Loucy (cell line): ENCODE measurements around the gene MRM1.

Experiments used
- H2AFZ ChIP-seq: fragments of 200-600 bp; sonication (generic); 2 replicates; pipeline ENCODE4 v1.6.0; 2016; ENCODE audit warnings: antibody characterized with exemption, mild to moderate bottlenecking, low read length, moderate library complexity
- H3F3A ChIP-seq: fragments of 200-600 bp; 2 replicates; pipeline ENCODE4 v1.6.0; 2016; ENCODE audit warnings: antibody characterized with exemption, low read depth, mild to moderate bottlenecking
- H3K27me3 ChIP-seq: fragments of 200-600 bp; sonication (generic); 2 replicates; pipeline ENCODE4 v1.6.1; 2014; ENCODE audit warnings: low read length, mild to moderate bottlenecking; ENCODE audit not compliant: insufficient read depth, poor library complexity, severe bottlenecking
- H3K36me3 ChIP-seq: fragments of 200-600 bp; sonication (generic); 2 replicates; pipeline ENCODE4 v1.6.1; 2016; ENCODE audit warnings: low read length; ENCODE audit not compliant: insufficient read depth
- H3K4me1 ChIP-seq: fragments of 200-600 bp; sonication (generic); 2 replicates; pipeline ENCODE4 v1.5.1; 2014; ENCODE audit warnings: low read length, mild to moderate bottlenecking; ENCODE audit not compliant: insufficient read depth, poor library complexity, severe bottlenecking
- H3K4me2 ChIP-seq: fragments of 200-600 bp; sonication (generic); 2 replicates; pipeline ENCODE4 v1.6.0; 2014; ENCODE audit warnings: antibody characterized with exemption, low read length, low read depth, mild to moderate bottlenecking; ENCODE audit not compliant: poor library complexity, severe bottlenecking
- H3K4me3 ChIP-seq: fragments of 200-600 bp; sonication (generic); 2 replicates; pipeline ENCODE4 v1.5.1; 2014; ENCODE audit warnings: low read length, mild to moderate bottlenecking, mixed read lengths; ENCODE audit not compliant: poor library complexity, severe bottlenecking
- H3K79me2 ChIP-seq: fragments of 200-600 bp; sonication (generic); 2 replicates; pipeline ENCODE4 v1.6.1; 2014; ENCODE audit warnings: low read length; ENCODE audit not compliant: insufficient read depth
- H3K9ac ChIP-seq: fragments of 200-600 bp; sonication (generic); 2 replicates; pipeline ENCODE4 v1.6.0; 2014; ENCODE audit warnings: mild to moderate bottlenecking, low read depth, low read length, moderate library complexity; ENCODE audit not compliant: poor library complexity, severe bottlenecking
- H3K9me2 ChIP-seq: fragments of 200-600 bp; sonication (generic); replicated peaks from 2 replicates; pipeline ENCODE4 v1.6.1; 2016; ENCODE audit warnings: low read depth, low read length, mixed read lengths
- H3K9me3 ChIP-seq: fragments of 200-600 bp; sonication (generic); 2 replicates; pipeline ENCODE4 v1.6.1; 2014; ENCODE audit warnings: mild to moderate bottlenecking, antibody characterized with exemption, low read length, low read depth; ENCODE audit not compliant: insufficient read depth
- H4K20me1 ChIP-seq: fragments of 200-600 bp; sonication (generic); 2 replicates; pipeline ENCODE4 v1.6.0; 2014; ENCODE audit warnings: antibody characterized with exemption, low read length, mild to moderate bottlenecking; ENCODE audit not compliant: insufficient read depth, poor library complexity, severe bottlenecking
- EZH2phosphoT487 ChIP-seq: fragments of 200-600 bp; IDR thresholded peaks from 2 replicates; pipeline ENCODE4 v1.6.1; 2018; ENCODE audit warnings: antibody characterized with exemption, mild to moderate bottlenecking, moderate library complexity, borderline replicate concordance
- TF ChIP-seq, protein P1 (sequence below): fragments of 200-600 bp; sonication (generic); conservative IDR thresholded peaks from 2 replicates; pipeline ENCODE4 v1.5.1; 2014; ENCODE audit warnings: mild to moderate bottlenecking, antibody characterized with exemption, low read length

The MRM1 gene

DNA sequence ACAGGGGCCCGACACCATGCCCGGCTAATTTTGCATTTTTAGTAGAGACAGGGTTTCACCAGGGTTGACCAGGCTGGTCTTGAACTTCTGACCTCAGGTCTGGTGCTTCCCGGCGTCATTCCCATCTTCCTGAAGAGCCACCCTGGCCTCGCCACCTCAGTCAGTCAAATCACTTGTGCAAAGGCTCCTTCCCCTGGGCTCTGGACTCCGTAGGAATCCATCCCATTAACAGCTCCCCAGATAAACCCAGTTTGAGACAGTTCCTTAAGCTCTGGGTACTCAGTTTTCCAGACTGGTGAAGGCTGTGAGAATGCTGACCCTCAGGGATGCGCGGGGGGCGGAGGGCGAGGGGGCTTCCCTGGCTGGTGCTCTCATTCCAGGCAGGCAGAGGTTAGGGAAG, 39.5 kb downstream of the MRM1 start:
- Histone ChIP-seq H3K27me3 (no peaks in the 10 kb centered on the region), H3K4me3 (no peak overlapping the region)

DNA sequence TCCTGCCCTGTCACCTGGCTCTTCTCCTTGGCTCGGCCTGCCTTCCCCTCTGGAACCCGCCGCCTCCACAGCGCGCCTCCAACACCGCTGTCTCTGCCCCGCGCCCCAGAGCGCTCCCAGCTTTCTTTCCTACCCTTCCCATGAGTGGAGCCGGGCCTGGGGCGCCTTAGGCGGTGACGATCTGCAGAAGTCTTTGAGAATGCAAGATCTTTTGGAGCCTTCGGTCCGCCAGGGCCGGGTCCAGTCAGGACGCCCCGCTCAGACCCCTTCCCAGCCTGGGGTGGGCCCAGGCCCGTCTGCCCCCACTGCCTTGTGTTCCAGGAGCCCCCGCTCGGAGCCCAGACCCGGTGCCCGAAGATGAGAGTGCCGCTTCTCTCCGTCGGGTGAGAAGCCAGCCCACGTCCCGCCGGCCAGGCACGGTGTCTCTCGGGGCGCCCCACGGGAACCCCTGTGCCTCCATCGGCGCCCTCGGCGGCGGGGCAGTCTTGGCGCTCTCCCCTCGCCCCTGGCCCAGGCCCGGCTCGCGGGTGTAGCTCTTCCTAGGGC, 40.0 kb downstream of the MRM1 start:
- no peak overlapping the region for H3K9ac ChIP-seq
- no peaks in the 10 kb centered on the region for H4K20me1 ChIP-seq
- H3K27me3 ChIP-seq, result no peaks in the 10 kb centered on the region
- H2AFZ ChIP-seq, result no peak overlapping the region
- no peaks in the 10 kb centered on the region for H3K9me2 ChIP-seq
- H3K9me3 ChIP-seq, result no peaks in the 10 kb centered on the region
- H3K79me2 ChIP-seq, result no peaks in the 10 kb centered on the region
- no peaks in the 10 kb centered on the region for H3F3A ChIP-seq
- H3K4me2 ChIP-seq, result no peak overlapping the region
- TF ChIP-seq, protein P1, sequence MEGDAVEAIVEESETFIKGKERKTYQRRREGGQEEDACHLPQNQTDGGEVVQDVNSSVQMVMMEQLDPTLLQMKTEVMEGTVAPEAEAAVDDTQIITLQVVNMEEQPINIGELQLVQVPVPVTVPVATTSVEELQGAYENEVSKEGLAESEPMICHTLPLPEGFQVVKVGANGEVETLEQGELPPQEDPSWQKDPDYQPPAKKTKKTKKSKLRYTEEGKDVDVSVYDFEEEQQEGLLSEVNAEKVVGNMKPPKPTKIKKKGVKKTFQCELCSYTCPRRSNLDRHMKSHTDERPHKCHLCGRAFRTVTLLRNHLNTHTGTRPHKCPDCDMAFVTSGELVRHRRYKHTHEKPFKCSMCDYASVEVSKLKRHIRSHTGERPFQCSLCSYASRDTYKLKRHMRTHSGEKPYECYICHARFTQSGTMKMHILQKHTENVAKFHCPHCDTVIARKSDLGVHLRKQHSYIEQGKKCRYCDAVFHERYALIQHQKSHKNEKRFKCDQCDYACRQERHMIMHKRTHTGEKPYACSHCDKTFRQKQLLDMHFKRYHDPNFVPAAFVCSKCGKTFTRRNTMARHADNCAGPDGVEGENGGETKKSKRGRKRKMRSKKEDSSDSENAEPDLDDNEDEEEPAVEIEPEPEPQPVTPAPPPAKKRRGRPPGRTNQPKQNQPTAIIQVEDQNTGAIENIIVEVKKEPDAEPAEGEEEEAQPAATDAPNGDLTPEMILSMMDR, result no peak
- no peak for TF ChIP-seq EZH2phosphoT487
- H3K4me3 ChIP-seq, result no peak overlapping the region
- no peaks in the 10 kb centered on the region for H3K36me3 ChIP-seq
- H3K4me1 ChIP-seq, result peaks cover 18% of the 10 kb centered on the region

More for the DNA sequence above, 39.5 kb downstream of the MRM1 start:
- no peaks in the 10 kb centered on the region for H3K9me2 ChIP-seq
- no peaks in the 10 kb centered on the region for H3K9me3 ChIP-seq
- H2AFZ ChIP-seq, result no peak overlapping the region
- no peaks in the 10 kb centered on the region for H3K79me2 ChIP-seq
- H3K36me3 ChIP-seq, result no peaks in the 10 kb centered on the region
- TF ChIP-seq EZH2phosphoT487, result no peak
- TF ChIP-seq, protein P1, result no peak
- no peak overlapping the region for H3K4me2 ChIP-seq
- peaks cover 18% of the 10 kb centered on the region for H3K4me1 ChIP-seq
- no peaks in the 10 kb centered on the region for H4K20me1 ChIP-seq
- H3K9ac ChIP-seq, result no peak overlapping the region
- H3F3A ChIP-seq, result no peaks in the 10 kb centered on the region

DNA sequence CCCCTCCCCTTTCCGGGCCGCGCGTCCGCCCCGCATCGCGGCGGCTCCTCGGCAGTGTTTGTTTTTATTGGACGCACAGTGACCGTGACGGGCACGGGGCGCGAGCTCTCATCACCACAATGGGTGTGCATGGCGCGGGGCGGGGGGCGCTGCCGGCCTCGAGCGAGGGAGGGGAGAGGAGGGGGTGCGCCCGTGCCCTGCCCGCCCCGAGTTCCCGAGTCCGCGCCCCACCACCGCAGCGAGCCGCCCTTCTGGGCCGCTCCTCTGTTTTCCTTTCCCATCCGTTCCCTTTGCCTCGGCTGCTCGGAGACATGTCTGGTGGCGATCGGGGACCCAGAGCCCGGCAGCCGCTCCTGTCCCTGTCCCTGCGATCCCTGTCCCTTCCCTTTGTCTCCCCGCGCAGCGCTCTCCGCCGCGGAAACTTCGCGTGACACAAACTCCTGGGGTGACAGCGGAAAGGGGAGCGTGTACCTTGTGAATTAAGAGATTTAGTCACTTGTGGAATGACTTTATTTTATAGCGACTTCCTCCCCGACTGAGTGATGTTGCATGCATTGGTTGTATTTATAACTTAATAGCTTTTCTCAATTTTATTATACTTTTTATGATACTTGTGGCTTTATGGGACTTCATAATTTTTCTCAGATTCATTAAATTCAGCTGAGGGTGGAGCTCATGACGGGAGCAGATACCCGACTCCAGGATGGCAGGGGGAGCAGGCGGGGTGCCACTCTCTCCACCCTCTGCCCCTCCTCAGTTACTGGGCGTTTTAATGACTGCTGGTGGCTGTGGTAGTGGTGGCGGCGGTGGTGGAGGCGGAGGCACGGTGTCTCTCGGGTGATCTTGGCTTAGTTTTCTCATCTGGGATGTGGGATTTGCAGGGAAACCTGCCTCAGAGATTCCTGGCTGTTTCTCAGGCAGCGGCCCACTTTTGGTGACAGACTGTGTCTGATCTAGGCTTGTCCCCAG, 40.8 kb downstream of the MRM1 start:
- peak overlapping the region; percentile 49; the same call in 1 of the 2 replicates for H2AFZ ChIP-seq
- H3K9ac ChIP-seq, result peak overlapping the region; percentile 16
- H3K4me2 ChIP-seq, result peak overlapping the region; percentile 53

More for the DNA sequence above, 40.8 kb downstream of the MRM1 start:
- Histone ChIP-seq H3K4me3 (peak overlapping the region; percentile 39), H3K9me2 (no peaks in the 10 kb centered on the region), H3K36me3 (no peaks in the 10 kb centered on the region), H3K79me2 (no peaks in the 10 kb centered on the region), H3F3A (no peaks in the 10 kb centered on the region), H3K4me1 (peaks cover 18% of the 10 kb centered on the region), H3K27me3 (no peaks in the 10 kb centered on the region), H4K20me1 (no peaks in the 10 kb centered on the region), H3K9me3 (no peaks in the 10 kb centered on the region)
- TF ChIP-seq, protein P1, result no peak
- no peak for TF ChIP-seq EZH2phosphoT487
